ENCODE data around the gene GNPTAB.
A peak's percentile ranks its signal among the peaks of the same experiment; 100 is the strongest.
"Not testable (repeated sequence)": the region's sequence is repeated elsewhere in the genome, so short reads cannot be mapped to it uniquely, and the experiment has no call there.

Gene GNPTAB

DNA sequence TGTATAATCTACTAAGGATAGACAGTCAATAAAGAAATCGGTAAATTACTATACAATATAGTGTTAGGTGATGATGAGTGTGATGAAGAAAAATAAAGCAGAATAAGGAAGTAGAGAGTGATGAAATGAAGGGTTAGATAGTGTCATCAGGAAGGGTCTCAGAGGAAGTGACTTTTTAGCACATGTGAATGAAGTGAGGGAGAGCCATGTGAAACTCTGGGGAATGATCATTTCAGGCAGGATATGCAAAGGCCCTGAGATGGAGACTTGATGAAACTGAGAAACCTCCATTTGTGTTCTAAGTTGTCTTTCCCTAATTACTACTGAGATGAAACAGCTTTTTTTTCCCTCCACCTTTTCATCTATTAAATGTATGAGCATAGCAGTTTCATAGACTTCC lies 19.4 kb upstream of the GNPTAB start:
- DNase-seq = no peak

DNA sequence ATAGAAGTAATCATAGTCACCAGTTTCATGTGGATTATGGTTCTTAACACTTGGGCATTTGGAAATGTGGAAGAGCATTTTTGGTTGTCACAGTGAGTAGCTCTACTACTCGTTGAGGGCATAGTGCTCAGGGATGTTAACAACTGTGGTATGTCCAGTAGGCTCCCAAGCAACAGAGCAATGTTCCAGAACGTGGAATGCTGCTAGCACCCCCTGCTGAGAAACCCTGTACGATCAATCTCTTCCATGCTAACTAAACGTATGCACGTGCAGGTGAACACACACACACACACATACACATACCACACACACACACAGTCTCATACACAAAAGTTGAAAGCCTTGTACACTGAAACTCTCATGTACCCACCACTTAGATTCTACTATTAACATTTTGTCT lies 16.6 kb upstream of the GNPTAB start:
- no peak for DNase-seq

DNA sequence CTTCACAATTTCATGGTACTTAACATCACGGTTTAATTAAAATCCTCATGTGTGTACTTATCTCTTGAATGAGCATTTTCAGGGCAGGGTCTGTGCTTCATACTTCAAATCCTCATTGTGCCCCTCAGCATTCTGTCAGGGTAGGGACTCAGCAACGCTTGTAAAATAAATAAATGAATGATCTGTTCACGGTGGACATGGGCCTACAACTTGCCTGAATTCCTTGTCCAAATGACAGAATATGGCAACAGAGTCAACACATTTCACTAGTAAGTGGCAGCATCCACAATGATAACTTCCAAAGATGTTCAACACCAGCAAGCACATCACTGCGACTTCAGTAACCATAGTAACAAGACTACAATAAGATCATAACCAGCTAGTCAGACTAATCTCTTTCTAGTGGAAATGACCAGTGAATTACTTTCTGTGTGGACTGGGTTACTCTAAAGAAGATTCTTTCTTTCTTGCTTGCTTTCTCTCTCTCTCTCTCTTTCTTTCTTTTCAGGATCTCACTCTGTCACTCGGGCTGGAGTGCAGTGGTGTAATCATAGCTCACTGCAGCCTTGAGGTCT lies 14.5 kb upstream of the GNPTAB start:
- no peak for DNase-seq

DNA sequence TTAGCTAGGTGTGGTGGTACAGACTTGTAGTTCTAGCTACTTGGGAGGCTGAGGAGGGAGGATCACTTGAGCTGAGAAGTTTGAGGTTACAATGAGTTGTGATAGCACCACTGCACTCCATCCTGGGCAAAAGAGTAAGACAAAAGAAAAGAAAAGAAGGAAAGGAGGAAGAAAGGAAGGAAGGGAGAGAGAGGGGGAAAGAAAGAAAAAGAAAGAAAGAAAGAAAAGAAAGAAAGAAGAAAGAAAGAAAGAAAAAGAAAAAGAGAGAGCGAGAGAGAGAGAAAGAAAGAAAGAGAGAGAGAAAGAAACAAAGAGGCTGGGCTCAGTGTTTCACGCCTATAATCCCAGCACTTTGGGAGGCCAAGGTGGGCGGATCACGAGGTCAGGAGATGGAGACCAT lies 10.3 kb upstream of the GNPTAB start:
- DNase-seq = no peak

DNA sequence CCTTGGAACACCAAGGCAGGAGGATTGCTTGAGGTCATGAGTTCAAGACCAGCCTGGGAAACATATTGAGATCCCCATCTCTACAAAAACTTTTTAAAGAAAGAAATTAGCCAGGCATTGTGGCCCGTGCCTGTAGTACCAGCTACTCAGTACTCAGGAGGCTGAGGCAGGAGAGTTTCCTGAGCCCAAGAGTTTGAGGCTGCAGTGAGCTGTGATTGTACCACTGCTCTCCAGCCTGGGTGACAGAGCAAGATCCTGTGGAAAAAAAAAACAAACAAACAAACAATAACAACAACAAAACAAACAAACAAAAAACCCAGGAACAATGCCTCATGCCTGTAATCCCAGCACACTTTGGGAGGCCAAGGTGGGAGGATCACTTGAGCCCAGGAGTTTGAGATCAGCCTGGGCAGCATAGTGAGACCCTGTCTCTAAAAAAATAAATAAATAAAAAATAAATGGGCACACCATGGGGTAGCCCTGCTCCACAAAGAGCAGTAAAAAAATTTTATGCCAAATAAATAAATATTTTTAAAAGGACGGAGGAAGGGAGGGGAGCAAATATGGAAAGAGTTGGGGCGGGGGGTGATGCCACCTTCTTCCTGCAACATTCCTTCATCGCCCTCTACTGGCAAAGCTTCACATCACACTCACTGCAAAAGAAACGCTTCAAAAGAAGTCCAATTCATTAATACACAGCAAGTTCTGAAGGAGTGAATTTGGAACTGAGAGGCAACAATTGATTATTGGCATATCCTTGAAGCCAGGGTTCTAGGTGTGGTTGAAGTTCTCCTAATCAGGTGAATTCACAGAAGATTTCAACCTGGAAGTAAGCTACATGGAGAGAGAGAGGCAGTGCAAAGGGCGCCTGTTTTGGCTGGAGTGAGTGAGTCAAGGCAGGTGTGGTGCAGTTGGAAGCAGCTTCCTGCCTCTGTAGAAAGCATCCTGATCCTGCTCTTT lies 8.8 kb upstream of the GNPTAB start:
- peak; percentile 30 for DNase-seq

DNA sequence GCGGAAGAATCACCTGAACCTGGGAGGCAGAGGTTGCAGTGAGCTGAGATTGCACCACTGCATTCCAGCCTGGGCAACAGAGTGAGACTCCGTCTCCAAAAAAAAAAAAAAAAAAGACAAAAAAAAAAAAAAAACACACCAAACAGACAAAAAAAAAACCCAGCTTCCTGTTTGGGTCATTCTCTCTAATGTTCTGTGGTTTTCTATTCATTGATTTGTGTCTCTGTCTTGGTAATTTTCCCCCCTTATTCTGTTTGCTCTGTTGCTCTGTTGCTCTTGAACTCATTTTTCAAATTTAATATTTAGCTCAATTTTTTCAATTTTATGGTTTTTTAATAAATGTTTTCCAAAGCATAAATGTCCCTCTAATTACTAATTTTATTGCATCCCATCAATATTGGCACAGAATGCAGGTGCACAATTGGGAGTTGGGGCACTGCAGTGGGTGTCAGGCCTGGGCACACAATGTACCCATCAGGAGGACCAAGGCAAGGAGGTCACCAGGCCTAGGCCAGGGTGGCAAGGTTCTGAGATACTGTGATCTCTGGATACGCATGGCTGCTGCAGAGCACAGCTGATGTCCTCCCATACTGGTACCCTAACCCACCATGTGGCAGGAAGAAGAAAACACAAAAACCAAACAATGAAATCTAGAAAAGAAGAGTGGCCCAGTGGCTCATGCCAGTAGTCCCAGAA lies 8.0 kb upstream of the GNPTAB start:
- no peak for DNase-seq

DNA sequence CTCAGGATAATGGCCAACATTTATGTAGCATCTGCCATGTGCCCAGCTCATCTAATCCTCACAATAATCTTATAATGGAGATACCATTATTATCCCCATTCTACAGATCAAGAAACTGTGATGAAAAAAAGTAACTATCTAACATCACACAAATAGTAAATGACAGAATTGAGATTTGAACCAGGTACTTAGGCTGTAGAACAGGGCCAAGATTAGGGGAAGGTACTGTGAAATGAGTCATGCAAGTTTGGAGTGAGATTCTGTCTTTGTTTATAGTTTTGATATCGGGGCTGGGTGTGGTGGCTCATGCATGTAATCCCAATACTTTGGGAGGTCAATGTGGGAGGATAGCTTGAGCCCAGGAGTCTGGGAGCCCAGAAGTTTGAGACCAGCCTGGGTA lies 1.3 kb upstream of the GNPTAB start:
- no peak for DNase-seq

DNA sequence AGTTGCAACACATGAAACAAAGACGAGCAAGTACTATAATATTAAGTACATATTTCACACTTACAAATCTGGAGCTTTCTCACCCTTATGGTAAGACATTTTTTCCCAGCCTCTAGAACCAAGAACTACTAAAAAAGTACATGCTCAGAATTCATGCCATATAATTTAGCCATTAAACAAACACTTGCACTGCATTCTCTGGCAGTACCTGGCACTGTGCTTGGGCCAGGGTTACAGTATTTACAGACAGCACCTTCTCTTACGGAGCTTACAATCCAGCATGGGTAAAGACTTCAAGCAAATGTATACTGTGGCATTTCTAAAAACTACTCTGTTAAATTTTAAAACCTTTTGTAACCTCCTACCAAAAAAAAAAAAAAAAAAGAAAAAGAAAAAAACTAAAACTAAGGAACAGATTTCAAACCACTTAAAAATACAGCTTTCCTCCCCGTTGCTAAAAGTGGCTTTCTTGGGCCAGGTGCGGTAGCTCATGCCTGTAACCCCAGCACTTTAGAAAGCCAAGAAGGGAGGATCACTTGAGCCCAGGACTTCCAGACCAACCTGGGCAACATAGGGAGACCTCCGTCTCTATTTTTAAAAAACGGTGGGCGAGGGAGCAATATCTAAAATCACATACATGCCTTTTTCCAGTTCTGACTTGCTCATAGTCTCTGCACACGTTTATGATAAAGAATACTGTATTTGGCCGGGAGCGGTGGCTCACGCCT lies 956 bp downstream of the GNPTAB start:
- DNase-seq = no peak

DNA sequence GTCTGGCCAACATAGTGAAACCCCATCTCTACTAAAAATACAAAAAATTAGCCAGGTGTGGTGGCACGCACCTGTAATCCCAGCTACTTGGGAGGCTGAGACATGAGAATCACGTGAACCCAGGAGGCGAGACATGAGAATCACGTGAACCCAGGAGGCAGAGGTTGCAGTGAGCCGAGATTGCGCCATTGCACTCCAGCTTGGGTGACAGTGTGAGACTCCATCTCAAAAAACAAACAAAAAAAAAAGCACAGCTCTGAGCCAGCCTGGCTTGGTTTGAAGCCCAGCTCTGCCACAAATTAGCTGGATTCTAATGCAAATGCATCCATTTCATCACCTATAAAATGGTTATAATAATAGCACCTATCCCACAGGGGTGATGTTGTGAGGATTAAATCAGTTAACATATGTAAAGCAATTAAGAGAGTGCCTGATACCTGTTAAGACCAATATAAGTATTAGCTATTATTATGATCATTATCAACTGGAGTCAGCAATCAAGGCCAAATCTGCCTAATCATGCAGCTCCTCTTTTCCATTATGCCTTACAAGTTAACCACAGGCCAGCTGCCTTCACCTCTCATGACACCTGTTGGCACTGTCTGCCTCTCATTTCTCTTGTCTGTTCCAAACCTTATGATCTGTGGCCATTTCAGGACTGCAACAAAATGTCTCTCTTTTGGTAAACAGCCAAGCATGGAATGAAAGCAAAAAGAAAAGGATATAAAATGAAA lies 2.1 kb downstream of the GNPTAB start:
- DNase-seq = no peak

DNA sequence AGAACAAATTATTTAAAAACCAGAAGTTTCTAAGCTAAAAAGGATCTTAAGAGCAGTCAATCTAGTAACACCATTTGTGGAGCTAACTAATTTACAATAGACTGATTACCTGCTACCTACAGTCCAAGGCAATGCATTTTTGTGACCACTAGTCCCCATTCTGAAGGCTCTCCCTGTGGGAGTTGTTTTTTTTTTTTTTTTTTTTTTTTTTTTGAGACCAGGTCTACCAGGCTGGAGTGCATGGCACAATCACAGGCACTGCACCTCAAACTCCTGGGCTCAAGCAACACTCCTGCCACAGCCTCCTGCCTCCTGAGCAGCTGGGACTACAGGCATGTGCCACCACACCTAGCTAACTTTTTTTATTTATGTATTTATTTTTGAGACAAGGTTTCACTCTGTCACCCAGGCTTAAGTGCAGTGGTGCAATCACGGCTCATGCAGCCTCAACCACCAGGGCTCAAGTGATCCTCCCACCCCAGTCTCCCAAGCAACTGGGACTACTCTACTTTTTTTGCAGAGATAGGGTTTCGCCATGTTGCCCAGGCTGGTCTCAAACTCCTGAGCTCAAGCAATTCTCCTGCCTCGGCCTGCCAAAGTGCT lies 3.9 kb downstream of the GNPTAB start:
- DNase-seq = no peak

DNA sequence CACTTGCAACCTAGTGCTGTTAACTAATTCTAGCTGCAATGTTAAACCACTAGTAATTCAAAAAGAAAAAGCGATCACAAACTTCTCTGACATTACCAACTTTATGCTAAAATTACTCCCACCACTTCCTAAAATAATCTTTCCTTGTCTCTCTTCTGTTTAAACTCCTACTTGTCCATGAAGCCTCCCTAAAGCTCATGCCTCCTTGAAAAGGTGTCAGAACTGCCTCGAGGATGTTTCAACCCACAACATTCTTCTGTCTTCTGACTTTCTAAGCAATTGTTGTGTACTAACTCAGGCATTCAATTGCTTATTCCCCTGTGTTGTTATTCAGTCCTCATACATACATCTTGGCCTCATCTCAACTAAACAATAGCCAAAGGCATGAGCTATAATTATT lies 5.9 kb downstream of the GNPTAB start:
- DNase-seq = no peak

DNA sequence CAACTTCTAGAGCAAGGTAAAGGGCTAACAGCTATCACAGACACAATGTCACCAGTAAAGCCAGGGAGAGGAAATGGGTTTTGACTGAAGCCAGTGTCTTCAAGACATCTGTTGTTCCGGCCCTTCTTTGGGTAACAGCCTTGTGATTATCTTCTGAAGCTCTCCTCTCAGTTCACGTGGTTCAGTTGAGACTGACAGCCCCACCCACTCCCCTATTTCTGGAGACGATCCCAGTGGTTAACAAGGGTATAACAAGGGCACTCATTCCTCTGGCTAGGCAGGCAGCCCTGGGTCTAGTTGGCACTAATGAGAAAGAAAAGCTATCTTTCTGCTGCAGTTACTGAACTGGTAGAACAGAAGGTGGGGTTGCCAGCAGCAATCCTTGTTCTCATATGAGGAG lies 6.9 kb downstream of the GNPTAB start:
- no peak for DNase-seq

DNA sequence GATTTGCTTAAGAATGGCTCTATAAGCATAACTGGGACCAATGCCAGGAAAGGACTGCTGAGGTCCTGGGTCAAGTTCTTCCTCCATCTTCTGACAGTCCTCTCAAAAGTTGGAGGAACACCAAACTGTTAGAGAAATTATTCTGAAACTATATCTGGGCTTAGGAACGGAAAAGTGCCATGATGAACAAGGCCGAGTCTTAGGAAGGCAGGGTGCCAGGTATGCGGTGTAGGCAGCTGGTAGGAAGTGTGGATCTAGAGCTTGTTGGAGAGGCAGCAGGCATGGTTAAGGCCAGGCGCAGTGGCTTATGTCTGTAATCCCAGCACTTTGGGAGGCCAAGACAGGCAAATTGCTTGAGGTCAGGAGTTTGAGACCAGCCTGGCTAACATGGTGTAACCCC lies 7.7 kb downstream of the GNPTAB start:
- DNase-seq = no peak

DNA sequence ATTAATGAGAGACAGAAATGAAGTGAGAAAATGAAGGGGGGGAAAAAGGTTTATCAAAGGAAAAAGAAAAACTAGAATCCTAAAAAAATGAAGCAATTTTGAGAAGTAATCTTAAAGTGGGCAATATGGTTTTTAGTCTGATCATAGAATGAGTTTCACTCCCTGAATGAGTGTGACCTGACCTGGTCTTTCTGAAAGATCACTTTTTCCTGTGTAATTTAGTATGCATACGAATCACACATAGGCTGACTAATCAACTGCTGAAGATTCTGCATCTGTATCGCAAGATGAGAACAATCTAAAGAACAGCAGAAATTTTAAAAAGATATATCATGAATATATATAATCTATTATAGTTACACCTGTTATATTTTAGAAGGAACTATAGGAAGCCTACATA lies 11.3 kb downstream of the GNPTAB start:
- no peak for DNase-seq

DNA sequence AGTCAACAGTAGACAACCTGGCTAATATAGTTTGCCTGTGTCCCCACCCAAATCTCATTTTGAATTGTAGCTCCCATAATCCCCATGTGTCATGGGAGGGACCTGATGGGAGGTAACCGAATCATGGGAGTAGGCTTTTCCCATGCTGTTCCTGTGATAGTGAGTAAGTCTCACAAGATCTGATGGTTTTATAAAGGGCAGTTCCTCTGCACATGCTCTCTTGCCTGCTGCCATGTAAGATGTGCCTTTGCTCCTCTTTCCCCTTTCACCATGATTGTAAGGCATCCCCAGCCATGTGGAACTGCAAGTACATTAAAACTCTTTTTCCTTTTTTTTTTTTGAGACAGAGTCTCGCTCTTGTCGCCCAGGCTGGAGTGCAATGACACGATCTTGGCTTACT lies 12.1 kb downstream of the GNPTAB start:
- DNase-seq = not testable (repeated sequence)

DNA sequence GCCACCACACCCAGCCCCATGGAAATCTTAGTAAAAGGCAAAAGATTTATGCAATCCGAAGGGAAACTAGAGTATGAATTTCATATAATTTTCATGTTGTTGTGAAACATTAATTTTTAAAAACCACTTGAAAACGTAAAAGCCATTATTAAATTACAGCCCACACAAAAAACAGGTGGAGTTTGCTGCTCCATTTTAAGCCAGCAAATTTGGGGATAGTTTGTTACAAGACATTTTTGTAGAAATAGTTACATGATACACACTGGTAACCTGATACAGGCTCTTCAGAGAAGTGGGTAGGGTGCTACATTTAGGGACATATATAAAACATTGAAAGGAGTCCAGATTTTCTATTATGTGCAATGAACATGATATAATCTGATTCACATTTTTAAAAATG lies 17.6 kb downstream of the GNPTAB start:
- no peak for DNase-seq

DNA sequence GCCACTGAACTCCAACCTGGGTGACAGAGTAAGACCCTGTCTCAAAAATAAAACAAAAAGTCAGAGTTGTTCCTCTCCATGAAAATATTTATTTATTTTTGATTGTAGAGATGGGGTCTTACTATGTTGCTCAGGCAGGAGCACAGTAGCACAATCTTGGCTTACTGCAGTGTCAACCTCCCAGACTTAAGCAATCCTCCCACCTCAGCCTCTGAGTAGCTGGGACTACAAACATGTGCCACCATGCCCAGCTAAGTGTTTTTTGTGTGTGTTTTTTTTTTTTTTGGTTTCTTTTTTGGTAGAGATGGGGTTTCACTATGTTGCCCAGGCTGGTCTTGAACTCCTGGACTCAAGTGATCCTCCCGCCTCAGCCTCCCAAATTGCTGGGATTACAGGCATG lies 18.0 kb downstream of the GNPTAB start:
- DNase-seq = not testable (repeated sequence)

DNA sequence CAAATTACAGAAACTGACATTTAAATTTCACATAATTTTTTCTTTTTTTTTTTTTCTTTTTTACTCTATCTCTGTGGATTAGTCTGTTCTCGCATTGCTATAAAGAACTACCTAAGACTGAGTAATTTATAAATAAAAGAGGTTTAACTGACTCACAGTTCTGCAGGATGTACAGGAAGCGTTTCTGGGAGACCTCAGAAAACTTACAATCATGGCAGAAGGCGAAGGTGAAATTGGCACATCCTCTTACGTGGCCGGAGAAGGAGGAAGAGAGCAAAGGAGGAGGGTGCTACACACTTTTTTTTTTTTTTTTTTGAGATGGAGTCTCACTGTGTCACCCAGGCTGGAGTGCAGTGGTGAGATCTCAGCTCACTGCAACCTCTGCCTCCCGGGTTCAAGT lies 19.4 kb downstream of the GNPTAB start:
- not testable (repeated sequence) for DNase-seq

DNA sequence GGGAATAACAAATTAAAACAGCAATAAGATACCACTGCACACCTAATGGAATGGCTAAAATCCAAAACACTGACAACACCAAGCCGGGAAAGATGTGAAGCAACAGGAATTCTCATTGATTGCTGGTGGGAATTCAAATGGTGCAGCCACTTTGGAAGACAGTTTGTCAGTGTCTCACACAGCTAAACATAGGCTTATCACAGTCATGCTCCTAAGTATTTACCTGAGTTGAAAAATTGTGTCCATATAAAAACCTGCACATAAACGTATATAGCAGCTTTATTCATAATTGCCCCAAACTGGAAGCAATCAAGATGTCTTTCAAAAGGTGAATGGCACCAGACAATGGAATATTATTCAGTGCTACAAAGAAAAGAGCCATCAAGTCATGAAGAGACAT lies 21.6 kb downstream of the GNPTAB start:
- DNase-seq = no peak

DNA sequence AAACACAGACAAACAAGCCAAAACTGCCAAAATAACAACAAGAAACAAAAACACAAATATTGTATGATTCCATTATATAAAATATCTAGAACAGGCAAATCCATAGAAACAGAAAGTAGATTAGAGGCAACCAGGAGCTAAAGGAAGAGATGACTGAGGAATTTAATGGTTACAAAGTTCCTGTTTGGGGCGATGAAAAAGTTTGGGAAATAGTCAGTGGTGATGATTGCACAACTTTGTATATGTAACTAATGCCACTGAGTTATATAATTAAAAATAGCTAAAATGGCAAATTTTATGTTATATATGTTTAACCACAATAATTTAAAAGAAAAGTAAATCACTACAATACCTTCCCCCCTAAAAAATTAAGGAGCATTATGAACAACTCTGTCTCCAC lies 24.5 kb downstream of the GNPTAB start:
- no peak for DNase-seq

DNA sequence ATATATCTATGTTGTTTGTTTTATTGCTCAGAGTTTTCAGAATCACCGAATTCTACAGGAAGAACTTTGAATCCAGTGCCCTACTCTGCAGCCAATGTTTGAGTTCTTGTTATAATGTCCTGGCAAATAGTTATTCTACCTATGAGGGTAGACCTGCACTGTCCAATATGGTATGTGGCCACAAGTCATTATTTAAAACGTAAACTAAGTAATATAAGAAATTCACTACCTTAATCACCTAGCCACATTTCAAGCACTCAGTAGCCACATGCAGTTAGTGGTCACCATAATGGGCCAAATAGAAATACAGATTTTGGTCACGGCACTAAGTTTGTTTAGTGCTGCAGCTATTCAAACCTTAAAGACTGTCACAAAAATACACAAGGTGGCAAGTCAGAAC lies 26.4 kb downstream of the GNPTAB start:
- no peak for DNase-seq

DNA sequence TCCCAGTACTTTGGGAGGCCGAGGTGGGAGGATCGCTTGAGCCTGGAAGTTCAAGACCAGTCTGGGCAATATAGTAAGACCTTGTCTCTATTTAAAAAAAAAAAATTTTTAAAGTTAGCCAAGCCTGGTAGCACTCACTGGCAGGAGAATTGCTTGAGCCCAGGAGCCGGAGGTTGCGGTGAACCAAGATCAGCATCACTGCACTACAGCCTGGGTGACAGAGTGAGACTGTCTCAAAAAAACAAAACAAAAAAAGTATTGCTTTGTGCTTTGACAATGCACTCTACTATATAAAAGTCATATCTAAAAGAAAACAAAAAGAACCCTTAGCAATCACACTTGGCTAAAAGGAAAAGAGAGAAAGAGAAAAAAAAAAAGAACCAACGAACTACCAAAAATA lies 26.8 kb downstream of the GNPTAB start:
- no peak for DNase-seq

Data from NCI-H1105 (cell line).